ENCODE measurements around the gene ULBP1.

- TF ChIP-seq POLR2AphosphoS5 (IDR thresholded peaks at IDR 0.05; ENCODE audit: low read depth, low read length) (no peak), POLR2A (IDR thresholded peaks at IDR 0.05; ENCODE audit: low read depth, low read length) (no peak), TAF1 (IDR thresholded peaks at IDR 0.05; ENCODE audit: low read depth, low read length) (no peak), POU2F2 (IDR thresholded peaks at IDR 0.05; ENCODE audit: low read depth, low read length) (no peak), SPI1 (IDR thresholded peaks at IDR 0.05; ENCODE audit: low read depth, low read length) (no peak), PAX5 (IDR thresholded peaks at IDR 0.05; ENCODE audit: insufficient read depth, low read length, severe bottlenecking) (no peak)
Observed at GRCh38 chr6:149934249-149935156, 29.2 kb upstream of the ULBP1 start.

Measured in GM12891 (cell line).